NK-92 (cell line): ENCODE results near the gene C3orf20.

Experiments
- DNase-seq: peaks from one replicate; lab custom pipeline; 2025; ENCODE audit not compliant: unreplicated experiment; lab: John Stamatoyannopoulos, UW

Gene C3orf20

DNA sequence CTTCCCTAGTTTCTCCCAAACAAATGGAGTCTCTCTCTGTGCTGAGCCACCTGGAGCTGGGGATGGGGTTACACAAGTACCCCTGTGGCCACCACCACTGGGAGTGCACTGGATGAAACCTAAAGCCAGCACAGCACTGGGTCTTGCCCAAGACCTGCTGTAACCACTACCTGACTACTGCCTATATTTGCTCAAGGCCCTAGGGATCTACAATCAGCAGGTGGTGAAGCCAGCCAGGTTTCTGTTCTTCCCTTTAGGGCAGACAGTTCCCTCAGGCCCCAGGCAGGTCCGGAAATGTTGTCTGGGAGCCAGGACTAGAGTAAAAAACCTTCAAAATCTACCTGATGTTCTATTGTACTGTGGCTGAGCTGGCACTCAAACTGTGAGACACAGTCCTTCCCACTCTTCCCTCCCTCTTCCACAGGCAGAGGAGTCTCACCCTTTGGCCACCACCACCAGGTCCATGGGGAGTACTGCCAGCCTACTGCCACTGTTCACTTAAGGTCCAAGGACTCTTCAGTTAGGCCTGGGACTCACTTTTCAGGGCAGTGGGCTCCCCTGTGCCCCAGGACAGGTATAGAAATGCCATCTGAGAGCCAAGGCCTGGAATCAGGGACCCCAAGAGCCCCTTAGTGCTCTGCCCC lies 23.8 kb downstream of the C3orf20 start:
- no peak for DNase-seq

DNA sequence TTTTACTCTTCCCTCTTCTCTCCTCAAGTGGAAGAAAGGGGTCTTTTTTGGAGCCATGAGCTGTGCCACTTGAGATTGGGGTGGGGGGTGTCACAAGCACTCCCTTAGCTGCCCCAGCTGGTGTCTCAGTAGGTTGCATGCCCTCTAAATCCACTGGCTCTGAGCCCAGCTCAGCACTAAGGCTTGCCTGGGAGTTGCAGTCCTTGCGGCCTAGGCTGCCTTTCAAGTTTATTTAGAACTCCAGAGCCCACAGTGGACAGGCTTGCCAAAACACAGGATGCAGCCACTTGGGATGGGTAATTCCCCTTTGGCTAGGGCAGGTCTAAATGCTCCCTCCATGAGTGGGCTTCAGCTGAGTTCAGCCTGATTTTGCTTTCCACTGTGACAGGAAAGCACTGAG lies 24.7 kb downstream of the C3orf20 start:
- no peak for DNase-seq

DNA sequence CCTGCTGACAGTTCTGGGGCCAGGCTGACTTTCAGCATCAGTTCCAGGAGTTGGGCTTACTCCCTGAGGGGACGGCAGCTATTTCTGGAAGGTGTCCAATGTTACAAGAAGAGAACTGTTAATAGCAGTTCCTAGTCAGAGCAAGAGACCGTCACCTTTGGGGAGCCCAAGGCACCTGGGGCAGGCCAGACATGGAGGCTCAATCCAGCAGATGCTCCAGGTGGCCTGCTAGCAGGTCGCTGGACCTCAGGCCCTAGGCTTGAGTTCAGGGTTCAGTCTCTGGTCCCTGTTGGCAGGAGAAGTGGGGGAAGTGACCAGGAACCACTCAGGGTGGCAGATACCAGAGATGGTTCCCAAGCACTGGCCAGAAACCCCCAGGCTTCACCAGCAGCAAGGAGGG lies 25.9 kb downstream of the C3orf20 start:
- DNase-seq: no peak

DNA sequence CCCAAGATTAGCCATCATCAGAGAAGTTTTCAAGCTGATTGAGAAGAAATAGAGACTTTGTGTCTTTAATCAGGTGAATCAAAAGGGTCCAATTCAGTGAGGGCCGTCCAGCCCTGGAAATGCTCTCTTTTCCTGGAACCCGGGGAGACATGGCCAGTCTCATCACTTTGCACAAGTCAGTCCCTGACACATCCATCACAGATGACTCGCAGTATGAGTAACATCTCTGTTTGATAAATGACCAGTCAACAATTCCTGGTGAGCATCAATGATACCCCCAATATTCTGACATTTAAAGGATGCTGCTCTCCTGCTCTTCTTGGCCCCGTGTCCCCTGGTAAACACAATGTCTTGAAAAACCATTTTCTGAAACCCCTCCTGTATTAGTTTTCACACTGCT lies 26.7 kb downstream of the C3orf20 start:
- no peak for DNase-seq

DNA sequence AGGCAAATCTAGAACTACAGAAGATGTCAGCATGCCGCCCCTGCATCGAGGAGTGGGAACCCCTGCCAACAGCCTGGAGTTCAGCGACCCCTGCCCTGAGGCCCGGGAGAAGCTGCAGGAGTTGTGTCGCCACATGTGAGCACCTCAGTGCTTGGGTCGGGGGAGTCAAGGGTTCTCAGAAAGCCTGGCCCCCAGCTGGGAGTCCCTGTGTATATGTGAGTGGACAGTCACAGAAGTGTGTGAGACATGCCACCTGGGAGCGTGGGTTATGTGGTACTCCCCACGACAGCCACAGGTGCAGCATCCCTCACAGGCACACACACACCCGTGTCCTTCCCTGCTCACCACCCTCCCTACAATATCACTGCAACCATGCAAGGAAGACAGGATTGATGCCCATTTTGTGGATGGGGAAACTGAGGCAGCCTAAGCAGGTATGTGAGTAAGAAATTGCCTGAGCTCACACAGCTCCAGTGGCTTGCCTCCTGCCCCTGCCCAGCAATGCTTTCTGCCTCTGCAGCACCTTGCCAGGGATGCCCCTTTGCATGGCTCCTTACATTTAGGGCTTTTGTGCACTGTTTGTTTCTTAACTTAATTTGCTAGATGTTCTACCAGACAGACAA lies 28.3 kb downstream of the C3orf20 start:
- no peak for DNase-seq

DNA sequence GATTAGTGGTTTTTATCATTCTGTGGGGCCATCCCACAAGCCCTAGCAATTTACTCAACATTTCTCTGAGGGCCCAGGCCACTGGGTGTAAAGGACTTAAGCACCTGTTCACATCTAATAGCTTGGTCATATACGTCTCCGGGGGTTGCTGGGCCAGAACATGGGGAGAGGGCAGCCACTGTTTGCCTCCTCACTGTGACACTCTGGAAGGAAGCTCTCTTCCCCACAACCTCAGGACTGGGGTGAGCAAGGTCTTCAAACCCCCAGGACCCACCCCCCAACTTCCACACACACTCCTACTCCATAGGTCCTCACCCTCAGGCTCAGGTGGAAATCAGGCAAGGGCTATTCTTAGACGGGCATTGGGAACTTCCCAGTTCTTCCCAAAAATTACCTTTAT lies 28.9 kb downstream of the C3orf20 start:
- DNase-seq: no peak

DNA sequence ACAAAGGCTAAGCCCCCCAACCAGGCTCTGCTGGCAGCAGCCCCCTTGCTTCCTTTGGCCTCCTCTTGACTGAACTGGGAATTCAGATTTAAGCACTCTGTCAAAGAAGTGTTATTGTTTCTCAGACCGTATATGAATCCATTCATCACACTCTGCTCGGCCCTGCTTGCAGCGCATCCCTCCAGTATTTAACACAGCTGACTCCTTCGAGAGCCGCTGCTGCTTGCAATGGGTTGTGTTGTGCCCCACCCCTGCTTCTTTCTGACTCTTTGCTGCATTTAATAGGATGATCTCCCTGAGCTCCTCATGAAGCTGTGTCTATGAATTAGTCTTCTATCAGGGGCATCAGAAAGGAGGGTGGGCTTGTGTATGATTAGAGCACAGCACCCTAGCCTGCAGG lies 31.2 kb downstream of the C3orf20 start:
- DNase-seq: no peak

DNA sequence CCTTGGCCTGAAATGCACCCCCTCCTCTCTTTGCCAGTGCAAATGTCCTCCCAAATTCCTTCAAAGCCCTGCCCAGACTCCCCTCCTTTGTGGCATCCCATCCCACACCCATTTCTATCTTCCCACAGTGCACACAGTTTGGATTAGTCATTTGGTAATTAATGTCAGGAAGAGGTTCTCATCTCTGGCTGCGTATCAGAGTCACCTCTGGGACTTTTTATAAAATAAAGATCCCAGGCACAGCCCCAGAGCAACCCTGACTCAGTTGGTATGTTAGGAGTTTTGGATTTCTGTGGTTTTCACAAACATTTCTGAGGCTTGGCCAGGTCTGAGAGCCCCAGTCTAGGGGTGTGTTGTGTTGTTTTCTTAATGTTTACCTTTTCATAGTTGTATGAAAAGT lies 41.6 kb downstream of the C3orf20 start:
- no peak for DNase-seq

DNA sequence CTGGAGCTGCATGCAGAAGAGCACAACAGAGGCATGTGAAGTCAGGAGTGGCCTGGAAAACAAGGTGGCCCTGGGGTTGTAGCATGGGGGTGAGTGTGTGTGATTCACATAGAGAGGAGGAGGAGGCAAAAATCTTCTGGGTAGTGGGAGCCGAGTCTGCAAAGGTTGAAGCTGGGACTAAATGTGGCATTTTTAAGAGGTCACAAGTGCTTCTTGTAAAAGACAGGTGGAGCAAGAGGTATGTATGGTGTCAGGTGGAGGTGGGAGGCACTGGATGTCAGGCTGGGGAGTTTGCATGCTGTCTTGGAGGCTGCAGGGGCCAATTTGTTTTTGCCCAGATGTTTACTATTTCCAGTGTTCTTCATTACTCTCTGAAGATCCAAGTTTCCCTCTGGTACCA lies 42.4 kb downstream of the C3orf20 start:
- no peak for DNase-seq

DNA sequence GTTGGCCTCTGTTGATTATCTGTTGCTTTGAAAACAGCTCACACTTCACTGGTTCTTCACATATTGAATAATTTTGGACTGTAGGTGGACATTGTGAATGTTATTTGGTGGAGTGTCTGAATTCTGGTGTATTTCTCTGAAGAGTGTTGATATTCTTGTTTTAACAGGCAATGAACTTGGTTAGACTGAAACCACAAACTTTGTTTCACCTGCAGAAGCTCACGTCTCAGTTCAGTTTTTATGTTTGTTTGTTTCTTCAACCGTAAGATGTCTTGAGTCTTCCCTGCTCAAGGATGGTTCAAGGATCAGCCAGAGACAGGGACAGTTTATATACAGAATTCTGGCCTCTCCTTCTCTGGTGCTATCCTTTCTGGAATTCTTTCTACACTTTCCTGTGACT lies 43.6 kb downstream of the C3orf20 start:
- no peak for DNase-seq

DNA sequence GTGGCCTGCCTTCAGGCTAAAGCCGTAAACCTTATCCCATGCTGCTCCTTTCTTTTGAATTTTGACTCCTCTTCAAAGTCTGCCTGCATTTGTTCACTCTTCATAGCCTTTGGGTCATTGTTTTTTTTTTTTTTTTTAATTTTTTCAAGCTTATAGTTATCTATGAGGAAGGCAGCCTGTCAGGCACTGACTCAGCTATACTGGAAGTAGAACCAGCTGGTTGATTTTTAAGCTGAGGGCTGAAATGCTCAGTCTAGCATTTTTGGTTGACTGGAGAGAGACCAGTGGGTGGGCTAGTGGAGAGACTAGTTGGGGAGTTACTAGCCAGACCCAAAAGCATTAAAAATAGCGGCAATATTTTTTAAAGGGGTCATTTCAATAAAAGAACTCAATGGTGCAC lies 44.1 kb downstream of the C3orf20 start:
- DNase-seq: no peak

DNA sequence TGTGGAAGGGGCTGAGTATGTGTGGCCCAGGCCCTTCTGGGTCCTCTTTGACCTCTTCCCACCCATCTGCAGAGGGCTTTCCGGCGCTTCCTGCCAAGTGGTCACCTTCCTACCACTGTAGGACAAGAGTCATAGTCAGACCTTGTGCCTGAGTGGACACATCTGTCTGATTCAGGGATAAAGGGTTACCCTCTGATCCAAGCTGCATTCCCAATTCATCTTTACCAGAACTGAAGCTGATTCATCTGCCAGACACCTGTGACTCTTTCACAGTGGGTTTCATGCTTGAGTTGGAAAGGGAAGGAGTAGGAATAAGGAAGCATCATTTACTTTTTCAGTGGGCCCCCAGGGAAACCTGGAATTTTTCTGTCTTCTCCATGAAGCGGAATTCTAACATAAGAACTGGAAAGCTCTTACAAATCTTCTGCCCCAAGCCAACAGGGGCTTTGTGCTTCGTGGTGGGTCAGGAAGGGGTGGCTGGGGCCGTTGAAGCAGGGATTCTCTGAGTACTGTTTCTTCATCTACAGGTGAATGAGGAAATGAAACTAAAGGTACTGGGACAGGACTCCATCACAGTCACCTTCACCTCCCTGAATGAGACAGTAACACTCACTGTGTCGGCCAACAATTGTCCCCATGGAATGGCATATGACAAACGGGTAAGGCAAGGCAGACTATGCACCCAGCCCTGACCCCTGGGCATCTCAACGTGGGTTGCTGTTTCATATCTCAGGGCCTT lies 46.4 kb downstream of the C3orf20 start:
- no peak for DNase-seq

DNA sequence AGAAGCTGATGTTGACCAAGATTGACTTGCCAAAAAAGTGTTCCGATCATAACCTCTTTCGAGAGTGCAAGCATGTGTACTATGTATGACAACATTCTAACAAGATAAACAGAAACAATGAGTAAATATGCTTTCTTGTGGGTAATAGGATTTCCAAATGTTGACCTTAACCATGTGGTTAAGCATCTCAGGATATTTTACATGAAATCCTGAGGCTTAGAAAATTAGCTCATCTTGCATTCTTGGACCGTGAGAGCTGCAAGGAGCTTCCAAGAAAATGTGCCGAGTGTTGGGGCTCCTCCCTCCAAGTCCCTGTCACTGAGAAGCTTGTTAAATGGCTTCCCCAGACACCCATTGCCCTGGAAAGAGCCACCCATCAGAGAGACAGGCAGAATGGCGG lies 50.1 kb downstream of the C3orf20 start:
- no peak for DNase-seq

DNA sequence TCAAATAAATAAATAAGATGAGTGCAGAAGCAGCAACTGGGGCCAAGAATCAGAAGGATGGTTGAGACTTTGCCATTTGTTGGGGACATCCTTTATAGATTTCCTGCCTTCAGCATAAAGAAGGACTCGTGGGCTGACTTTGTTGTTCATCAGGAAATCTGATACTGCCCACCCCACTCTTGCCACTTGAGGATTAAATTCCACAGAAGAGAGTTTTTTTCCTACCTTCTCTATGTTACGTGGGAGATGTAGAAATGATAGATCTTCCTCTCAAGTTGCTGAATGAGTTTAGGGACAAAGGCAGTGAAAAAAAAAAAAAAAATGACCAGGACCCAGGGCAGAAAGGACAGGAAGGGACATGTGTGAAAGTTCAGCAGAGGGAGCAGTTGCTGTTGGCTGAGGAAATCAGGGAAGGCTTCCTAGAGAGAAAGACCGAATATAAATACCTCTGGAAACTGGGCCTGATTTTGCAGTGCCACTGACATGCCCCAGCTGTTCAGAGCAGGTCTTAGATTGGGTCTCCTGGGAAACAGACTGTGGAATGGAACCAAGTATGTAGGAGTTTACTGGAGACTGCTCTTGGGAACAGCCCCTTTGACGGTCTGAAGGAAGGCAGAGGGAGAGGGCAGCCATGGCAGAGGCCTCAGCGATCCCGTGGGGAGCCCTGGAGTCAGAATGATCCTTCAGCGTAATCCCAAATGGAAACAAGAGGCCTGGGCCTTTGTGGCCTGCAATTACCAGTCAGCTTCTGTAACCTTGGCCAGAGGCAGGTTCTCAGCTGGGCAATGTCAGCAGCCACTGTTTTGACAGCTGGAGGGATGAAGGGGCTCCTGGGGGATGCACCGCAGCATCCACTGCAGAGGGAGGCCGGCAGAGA lies 50.9 kb downstream of the C3orf20 start:
- DNase-seq: no peak

DNA sequence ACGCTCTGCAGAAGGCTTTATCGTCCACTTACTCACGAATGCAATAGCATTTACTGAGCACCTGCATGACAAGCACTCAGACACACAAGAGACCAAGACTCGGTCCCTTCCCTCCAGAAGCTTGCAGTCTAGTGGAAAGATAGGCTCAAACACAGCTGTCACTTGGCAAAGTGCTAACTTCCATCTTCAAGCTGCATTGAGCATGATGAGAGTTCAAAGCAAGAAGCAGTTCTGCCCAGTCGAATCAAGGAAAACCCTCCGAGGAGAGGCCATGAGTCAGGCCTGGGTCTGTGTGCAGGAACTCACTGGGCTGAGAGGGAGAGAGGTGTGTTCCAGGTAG lies 51.5 kb downstream of the C3orf20 start:
- no peak for DNase-seq

DNA sequence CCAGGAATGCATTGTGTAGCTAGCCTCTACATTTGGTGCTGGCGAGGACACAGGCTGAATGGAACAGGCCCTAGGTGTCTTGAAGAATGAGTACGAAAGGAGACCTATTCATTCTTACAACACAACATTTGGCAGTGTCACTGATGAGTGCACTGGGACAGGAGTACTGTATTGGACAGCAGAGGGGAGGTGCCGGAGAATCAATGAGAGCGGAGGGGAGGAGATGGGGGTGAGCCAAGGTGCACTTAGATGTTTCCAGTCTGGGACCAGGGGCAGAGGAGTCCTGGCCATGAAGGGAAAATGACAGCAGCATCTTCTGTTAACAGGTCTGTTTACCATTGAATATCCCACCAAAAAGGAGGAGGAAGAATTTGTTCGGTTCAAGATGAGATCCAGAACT lies 53.2 kb downstream of the C3orf20 start:
- no peak for DNase-seq

DNA sequence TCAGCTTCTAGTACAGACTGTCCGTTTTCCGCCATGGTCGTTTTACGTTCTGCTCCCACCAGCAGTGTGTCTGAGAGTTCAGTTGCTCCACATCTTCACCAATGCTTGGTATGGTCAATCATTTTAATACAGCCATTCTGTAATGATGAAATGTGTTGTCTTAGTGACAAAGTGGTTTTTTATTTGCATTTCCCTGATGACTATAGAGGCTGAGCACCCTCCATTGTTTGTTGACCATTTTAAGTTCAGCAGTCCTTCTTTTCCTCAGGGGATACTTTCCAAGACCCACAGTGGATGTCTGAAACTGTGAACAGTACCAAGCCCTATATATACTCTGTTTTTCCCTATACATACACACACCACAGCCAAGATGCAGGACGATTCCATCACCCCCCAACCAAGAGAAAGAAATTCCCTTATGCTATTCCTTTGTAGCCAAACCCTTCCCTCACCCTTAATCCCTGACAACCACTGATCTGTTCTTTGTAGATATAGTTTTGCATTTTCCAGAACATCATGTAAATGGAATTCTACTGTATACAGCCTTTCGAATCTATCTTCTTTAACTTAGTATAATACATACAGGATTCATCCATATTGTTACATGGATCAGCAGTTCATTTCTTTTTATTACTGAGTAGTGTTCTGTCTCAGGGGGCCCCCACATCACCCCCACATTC lies 55.9 kb downstream of the C3orf20 start:
- DNase-seq: no peak

DNA sequence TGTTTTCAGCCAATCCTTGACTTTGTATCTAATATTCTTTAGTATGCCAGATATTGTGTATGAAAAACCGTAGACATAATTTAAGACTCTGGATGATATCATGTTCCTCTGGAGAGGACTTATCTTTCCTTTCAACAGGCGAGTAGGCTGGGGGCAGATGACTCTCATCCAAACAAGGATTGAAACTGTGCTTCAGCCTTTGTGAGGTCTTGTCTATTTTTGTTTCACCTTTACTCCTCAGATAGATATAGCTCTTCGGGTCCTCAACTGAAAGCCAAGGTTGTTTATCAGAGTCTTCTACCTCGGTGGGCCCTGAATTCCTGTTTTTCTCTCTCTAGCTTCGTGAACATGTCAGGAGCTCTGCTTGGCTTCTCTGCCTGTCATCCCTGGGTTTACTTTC lies 66.0 kb downstream of the C3orf20 start:
- no peak for DNase-seq

DNA sequence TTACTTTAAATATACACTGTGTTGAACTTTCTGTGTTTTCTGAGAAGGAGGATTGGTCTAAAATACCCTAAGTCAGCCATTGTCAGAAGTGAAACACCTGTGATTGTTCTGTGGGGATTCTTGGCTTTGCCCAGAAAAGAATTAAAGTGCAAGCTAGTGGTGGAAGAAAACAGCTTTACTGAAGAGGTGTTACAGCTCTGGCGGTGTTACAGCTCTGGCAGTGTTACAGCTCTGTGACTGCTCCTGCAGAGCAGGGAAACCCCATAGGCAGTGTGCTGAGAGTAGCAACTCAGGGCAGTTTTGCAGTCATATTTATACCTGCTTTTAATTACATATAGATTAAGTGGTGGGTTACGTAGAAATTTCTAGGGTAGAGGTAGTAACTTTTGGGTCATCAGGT lies 66.6 kb downstream of the C3orf20 start:
- DNase-seq: no peak

DNA sequence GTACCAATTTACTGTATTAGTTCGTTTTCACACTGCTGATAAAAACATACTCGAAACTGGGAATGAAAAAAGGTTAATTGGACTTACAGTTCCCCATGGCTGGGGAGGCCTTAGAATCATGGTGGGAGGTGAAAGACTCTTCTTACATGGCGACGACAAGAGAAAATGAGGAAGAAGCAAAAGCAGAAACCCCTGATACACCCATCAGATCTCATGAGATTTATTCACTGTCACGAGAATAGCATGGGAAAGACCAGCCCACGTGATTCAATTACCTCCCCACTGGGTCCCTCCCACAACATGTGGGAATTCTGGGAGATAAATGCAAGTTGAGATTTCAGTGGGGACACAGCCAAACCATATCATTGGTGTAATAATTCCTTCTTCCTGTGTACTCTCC lies 69.6 kb downstream of the C3orf20 start:
- DNase-seq: no peak

DNA sequence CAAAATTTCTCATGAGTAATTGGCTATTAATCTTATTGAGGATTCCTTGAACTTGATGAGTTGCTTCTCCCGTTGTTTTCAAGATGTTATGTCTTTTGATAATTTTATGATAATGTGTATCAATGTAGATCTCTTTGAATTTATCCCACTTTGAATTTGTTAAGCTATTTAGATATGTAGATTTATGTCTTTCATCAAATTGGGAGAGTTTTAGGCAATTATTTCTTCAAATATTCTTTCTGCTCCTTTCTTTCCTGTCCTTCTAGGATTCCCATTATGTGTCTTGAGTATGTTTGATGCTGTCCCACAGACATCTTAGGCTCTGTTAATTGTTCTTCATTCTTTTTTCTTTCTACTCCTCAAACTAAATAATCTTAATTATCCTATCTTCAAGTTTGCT lies 75.7 kb downstream of the C3orf20 start:
- DNase-seq: no peak
